Stimulated activated naive CD4-positive, alpha-beta T cell treated with Interleukin-2 at 50 U/mL for 16 hours (primary cell): ENCODE measurements around the gene SRPK1.

Experiments
- DNase-seq: peaks from one replicate; lab custom pipeline; 2025; lab: John Stamatoyannopoulos, UW

SRPK1 gene

GRCh38 chr6:35817515-35817914, 103.4 kb downstream of the SRPK1 start:
- DNase-seq, result no peak

DNA sequence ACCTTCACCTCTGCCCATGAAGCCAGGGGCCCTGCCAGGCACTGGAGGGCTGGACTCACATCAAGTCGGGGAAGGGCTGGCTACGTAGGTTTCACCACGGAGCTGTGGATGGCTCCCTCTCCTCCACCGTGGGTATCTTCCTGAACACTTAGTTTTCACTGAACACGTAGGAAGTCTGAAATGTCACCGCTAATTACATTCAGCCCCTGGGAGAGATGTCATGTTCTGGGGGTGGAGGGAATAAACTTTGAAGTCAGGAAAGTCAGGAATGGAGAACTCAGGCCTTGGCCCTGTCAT, 109.3 kb downstream of the SRPK1 start:
- no peak for DNase-seq

GRCh38 chr6:35810971-35811698, 109.8 kb downstream of the SRPK1 start:
- no peak for DNase-seq

DNA sequence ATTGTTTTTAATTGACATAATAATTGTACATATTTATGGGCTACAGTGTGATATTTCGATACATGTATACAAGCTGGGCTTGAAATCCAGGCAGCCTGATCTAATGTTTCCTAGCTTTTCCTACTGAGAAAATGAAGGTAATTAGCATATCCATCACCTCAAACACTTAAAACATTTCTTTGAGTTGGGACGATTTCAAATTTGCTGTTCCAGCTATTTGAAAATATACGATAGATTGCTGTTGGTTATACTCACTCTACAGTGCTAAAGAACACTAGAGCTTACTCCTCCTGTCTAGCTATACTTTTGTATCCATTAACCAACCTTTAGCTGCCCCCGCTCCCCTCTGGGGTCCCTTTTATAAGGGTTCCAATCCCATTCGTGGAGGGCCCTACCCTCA, 111.1 kb downstream of the SRPK1 start:
- no peak for DNase-seq

DNA sequence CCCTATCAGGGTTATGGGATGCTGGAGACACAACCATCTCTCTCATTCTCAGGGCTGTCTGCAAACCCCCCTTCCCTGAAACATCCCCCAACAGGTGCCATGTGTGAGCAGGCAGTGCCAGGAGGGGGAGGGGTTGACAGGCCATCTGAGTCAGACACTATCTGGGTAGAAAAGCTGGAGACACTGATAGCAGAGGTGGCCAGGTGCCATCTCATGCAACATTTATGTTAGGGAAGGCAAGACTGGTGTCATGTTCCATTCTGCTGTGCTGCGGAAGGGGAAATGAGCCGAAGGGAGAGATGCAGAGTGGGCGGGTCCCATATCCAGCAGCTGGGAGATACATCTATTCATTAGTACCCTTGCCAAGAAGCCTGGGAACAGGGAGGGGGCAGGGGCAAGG, 112.2 kb downstream of the SRPK1 start:
- no peak for DNase-seq

GRCh38 chr6:35804996-35805736, 115.7 kb downstream of the SRPK1 start, which contains the start of gene LHFPL5:
Gene LHFPL5, plus strand, starts transcription at chr6:35805352. Its CDS starts 319 bp downstream, at chr6:35805671.
- no peak for DNase-seq

GRCh38 chr6:35801148-35801547, 119.8 kb downstream of the SRPK1 start:
- DNase-seq, result no peak

DNA sequence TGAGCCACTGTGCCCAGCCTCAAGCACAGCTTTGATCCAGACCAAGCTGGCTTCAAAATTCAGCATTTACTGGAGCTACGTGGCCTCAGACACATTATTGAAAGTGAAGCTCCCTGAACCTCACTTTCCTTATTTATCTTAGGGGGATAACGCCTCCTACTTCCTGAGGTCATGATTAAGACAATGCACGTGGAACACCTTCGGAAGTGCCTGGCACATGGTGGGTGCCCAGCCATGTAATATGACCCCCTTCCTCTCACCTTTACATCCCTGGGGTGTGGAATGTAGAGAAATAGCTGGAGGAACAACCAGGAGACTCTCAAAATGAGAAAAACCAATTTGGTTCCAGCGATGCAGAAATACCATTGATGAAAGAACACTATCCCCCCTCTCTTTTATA, 122.2 kb downstream of the SRPK1 start:
- DNase-seq, result no peak

DNA sequence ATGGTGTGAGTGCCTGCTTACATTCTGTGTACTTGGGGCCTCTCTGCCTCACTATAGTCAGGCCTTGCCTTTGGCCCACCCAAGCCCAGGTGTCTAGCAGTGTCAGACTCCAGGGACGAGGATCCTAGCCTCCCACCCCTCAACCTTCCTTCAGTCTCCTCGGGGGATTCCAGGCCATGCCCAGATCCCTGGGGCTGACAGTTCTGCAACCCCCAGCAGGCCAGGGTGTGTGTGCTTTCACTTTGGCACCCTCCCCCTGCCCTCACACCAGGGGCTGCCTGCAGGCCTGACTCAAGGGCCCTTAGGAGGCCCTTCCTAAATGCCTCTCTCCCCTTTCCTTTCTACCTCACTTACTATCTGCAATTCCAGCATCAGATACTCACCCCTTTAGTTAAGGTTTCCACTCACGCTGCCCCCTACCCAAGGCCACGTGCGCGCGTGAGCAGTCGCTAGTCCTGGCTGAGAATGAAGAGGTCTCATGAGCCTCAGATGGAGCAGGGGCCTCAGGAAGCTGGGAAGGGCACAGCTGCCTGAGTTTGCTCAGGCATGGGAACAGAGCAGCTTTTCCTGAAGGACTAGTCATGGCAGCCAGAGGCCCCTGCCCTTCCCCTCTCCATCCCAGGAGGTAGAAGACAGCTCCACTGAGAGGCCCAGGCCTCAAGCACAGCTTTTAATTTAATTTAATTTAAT, 122.9 kb downstream of the SRPK1 start:
- no peak for DNase-seq

GRCh38 chr6:35796236-35796635, 124.7 kb downstream of the SRPK1 start:
- no peak for DNase-seq

DNA sequence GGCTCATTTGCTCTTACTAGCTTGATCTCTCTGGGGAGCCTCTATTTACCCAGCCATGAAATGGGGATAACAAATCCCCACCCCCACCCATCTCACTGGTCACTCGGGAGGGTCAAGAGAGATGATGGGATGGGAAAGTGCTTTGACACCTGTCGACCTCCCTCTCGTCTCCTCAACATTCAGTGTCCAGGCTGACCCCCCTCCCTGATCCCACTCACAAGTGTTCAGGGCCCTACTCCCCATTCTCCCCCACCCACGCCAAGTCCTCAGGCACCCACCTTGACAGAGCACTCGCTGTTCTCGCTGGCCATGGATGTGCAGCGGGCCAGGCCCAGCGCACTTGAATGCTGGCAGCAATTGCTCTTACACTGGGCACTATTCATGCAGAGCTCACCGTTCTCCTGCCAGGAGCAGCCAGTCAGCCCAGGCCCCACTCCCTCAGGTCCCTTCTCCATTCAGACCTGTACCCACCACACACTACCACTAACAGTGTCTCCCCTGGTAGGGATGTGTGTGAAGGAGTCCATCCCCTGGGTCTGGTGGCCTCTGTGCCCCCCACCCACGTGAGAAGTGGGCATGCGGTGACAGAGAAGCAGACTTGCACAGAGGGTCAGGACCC, 125.3 kb downstream of the SRPK1 start:
- no peak for DNase-seq

DNA sequence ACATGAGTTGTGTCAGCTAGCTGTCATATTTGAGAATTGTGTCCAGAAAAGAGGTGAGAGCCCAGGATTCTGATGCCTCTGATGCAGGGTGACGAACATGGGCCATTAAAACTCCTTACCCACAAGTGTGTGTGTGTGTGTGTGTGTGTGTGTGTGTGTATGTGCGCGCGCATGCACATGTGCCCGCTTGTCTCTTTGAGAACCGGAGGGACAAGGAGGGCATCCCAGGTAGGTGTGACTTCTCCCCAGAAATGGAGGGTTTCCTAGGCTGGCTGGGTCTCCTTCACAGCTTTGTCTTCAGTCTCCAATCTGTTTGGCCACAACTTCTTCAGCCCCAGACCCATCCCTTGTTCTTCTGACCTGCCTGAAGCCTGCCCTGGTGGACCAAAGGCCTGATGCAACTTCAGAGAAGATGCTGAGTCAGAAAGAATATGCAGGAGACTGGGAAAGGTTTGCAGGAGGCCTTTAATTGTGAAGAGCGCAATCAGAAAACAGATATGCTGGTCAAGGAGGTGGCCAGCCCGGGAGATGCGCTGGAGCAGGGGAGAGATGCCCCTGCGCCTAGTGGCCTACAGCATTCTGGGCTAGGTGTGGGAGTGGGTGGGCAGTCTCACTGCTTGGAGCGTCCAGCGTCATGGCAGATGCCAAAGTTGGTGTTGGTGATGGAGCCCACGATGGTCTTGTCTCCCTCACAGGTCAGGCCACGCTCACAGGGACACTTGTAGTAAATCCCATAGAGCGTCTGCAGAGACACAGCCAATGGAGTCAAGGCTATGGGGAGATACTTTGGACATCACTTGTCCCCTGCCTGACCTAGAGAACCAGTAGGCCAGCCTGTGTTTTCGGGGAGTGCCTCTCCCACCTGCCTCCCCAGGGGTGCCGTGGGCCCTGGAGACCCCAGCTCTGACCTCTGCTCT, 126.1 kb downstream of the SRPK1 start:
- DNase-seq, result no peak

- no peak for DNase-seq
These were observed 130.2 kb downstream of the SRPK1 start for GRCh38 chr6:35790683-35791082.

DNA sequence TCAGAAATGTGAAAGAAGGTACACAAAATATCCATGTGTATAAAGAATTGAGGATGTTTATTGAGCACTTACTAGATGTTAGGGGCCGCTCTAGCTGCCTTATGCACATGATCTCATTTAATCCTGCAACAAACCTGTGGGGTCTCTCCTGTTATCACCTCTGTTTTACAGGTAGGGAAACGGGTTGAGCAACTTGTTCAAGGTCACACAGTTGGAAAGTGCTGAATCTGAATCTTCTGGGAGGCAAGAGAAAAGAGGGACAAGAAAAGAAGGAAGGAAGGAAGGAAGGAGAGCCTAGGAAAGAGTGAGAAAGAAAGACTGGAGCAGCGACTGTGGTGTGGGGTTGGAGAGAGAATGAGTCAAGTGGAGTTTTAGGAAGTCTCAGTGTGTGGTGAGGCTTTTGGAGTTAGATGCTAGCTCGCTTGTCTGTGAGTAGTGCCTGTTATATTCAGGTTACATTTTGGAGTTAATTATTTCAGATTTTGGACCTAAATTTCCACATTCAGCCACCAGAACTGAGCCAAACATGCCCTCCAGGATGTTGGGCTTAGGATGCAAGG, 132.4 kb downstream of the SRPK1 start:
- DNase-seq, result no peak

GRCh38 chr6:35787266-35788218, 133.4 kb downstream of the SRPK1 start:
- DNase-seq, result no peak

- no peak for DNase-seq
These were observed 134.1 kb downstream of the SRPK1 start for GRCh38 chr6:35786810-35787209.

GRCh38 chr6:35786272-35786671, 134.6 kb downstream of the SRPK1 start:
- no peak for DNase-seq

DNA sequence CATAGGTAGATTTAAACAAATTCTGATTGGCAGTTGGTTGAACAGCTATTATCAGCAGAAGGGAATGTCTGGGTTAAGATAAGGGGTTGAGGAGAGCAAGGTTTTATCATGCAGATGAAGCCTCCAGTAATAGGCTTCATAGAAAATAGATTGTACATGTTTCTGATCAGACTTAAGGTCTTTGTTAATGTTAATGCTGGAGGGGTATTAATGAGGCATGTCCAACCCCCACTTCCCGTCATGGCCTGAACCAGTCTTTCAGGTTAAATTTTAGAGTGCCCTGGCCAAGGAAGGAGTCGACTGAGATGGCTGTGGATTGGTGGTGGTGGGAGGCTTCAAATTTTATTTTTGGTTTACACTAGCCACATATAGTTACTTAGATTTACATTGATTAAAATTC, 136.7 kb downstream of the SRPK1 start:
- no peak for DNase-seq
